HepG2 (cell line): Measurements from ENCODE around the gene CYB5A. TPM values are rescaled to one million over a fixed set of nuclear protein-coding genes. Genes with fewer than 3 reads are reported as not detected.

Experiments used
- E2F5 ChIP-seq: sonication (generic); formaldehyde crosslinking; conservative IDR thresholded peaks from 2 replicates; pipeline ENCODE4 v1.4.0; 2020; ENCODE audit warnings: missing genetic modification reagents
- ETS1 ChIP-seq: sonication (generic); formaldehyde crosslinking; IDR thresholded peaks from 2 replicates; pipeline ENCODE4 v1.4.0; 2020; ENCODE audit warnings: missing genetic modification reagents
- FOXP1 ChIP-seq, 2 experiments: fragments of 450-650 bp in 1 of 2; IDR thresholded peaks; 2 replicates each; pipeline ENCODE4 v1.6.1; 2017 to 2018; ENCODE audit warnings: antibody characterized with exemption in 1 of 2
- HCFC1 ChIP-seq: fragments of 150-350 bp; IDR thresholded peaks from 2 replicates; pipeline ENCODE4 v1.6.1; 2014; ENCODE audit warnings: low read depth, low read length
- HMGXB4 ChIP-seq, 2 experiments: sonication (generic) in 1 of 2; formaldehyde crosslinking in 1 of 2; IDR thresholded peaks; 2 replicates each; pipeline versions ENCODE4 v1.4.0 to v1.6.1; 2018 to 2020; ENCODE audit warnings: missing genetic modification reagents in 2 of 2, borderline replicate concordance in 1 of 2, low read depth in 1 of 2, mild to moderate bottlenecking in 1 of 2, missing biosample characterization in 1 of 2
- MBNL3 ChIP-seq: fragments of 250-450 bp; sonication (Bioruptor Pico); conservative IDR thresholded peaks from 2 replicates; pipeline ENCODE4 v1.8.0; 2022; ENCODE audit warnings: mild to moderate bottlenecking, inconsistent platforms
- PRDM15 ChIP-seq: sonication (generic); formaldehyde crosslinking; IDR thresholded peaks from 2 replicates; pipeline ENCODE4 v1.4.0; 2020; ENCODE audit warnings: missing genetic modification reagents
- ZBTB1 ChIP-seq: sonication (generic); formaldehyde crosslinking; IDR thresholded peaks from 2 replicates; pipeline ENCODE4 v1.4.0; 2020; ENCODE audit warnings: missing genetic modification reagents, borderline replicate concordance
- ZBTB2 ChIP-seq: sonication (generic); formaldehyde crosslinking; IDR thresholded peaks from 2 replicates; pipeline ENCODE4 v1.8.0; 2022; ENCODE audit warnings: low read depth, missing genetic modification reagents
- ZIK1 ChIP-seq: sonication (generic); formaldehyde crosslinking; IDR thresholded peaks from 2 replicates; pipeline ENCODE4 v1.5.0; 2020; ENCODE audit warnings: mild to moderate bottlenecking, low read depth, missing genetic modification reagents, borderline replicate concordance
- ZNF251 ChIP-seq: sonication (generic); formaldehyde crosslinking; IDR thresholded peaks from 2 replicates; pipeline ENCODE4 v1.9.0; 2021; ENCODE audit warnings: mild to moderate bottlenecking, missing genetic modification reagents
- ZNF382 ChIP-seq: sonication (generic); formaldehyde crosslinking; IDR thresholded peaks from 2 replicates; pipeline ENCODE4 v1.5.0; 2020; ENCODE audit warnings: missing genetic modification reagents, mild to moderate bottlenecking, borderline replicate concordance
- ZNF616 ChIP-seq: sonication (generic); formaldehyde crosslinking; IDR thresholded peaks from 2 replicates; pipeline ENCODE4 v1.5.0; 2020; ENCODE audit warnings: low read depth, mild to moderate bottlenecking, missing genetic modification reagents
- polyA plus RNA-seq, 8 experiments: library from polyadenylated mRNA; depleted of rRNA in 3 of 8; stranded (reverse) in 7 of 8; unstranded in 1 of 8; fragments of >200 nt; fragmentation: Illumina TruSeq in 4 of 8; extraction: Trizol in 4 of 8; gene quantifications; 2 replicates each; pipeline versions ENCODE4 v1.2.1 to v1.2.3, GENCODE V29; 2011 to 2016; ENCODE audit warnings: low read depth in 4 of 8, missing spikeins in 1 of 8, mixed read lengths in 1 of 8; ENCODE audit not compliant: insufficient read depth in 1 of 8
- total RNA-seq, 5 experiments: library from RNA; depleted of rRNA; stranded (reverse); fragments of >200 nt; fragmentation: Illumina TruSeq; extraction: Trizol; gene quantifications; 2 replicates each; pipeline ENCODE4 v1.2.3, GENCODE V29; 2016; ENCODE audit warnings: low read depth in 1 of 5
- TF ChIP-seq, protein P1 (sequence below): sonication (generic); formaldehyde crosslinking; IDR thresholded peaks from 2 replicates; pipeline ENCODE4 v1.5.0; 2020; ENCODE audit warnings: mild to moderate bottlenecking, missing genetic modification reagents, borderline replicate concordance
- TF ChIP-seq, protein P2 (sequence below): IDR thresholded peaks from 2 replicates; pipeline ENCODE4 v1.6.1; 2016; ENCODE audit warnings: low read depth, borderline replicate concordance

The CYB5A gene
- total and polyA plus RNA-seq, 2 of the 13 experiments (the other 11 are each of a cell fraction or from before 2014, with no cell fraction given): 215 to 356 TPM

DNA sequence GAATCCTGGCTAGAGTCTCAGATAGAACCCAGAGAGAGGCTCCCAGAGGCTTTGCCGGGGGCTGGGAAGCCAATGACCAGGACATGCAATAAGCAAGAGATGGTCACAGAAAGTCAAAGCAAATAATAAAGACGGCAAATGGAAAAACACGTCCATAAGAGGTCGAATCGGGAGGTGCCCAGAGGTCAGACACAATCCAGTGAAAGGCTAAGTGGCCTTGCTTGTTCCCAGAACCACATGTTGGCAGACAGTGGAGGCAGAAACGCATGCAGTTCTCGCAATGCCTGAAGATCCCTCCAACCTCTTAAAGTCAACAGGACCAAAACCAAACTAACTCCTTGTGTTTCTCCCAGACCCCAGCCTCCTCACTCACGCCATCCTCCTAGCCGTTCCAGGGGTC lies 3.0 kb downstream of the CYB5A start (continued):
- TF ChIP-seq ZBTB2 (CRISPR knock-in tag) (no peak), FOXP1 (IDR thresholded peaks at IDR 0.05) (no peak), FOXP1 (CRISPR knock-in tag; IDR thresholded peaks at IDR 0.05) (no peak), ETS1 (no peak), PRDM15 (CRISPR knock-in tag) (no peak), ZBTB1 (CRISPR knock-in tag) (no peak), ZNF251 (CRISPR knock-in tag) (no peak), ZNF382 (CRISPR knock-in tag) (no peak), ZNF616 (no peak), MBNL3 (CRISPR knock-in tag) (no peak), HMGXB4 (CRISPR knock-in tag; IDR thresholded peaks at IDR 0.05; ENCODE audit: borderline replicate concordance in 1 of 2, low read depth in 1 of 2) (0 out of 4 replicates have a peak, but pooled peaks of 1 of the 2 experiments have one; percentile 15), HCFC1 (no peak), ZIK1 (CRISPR knock-in tag) (no peak), E2F5 (CRISPR knock-in tag) (no peak)
- TF ChIP-seq, protein P1, sequence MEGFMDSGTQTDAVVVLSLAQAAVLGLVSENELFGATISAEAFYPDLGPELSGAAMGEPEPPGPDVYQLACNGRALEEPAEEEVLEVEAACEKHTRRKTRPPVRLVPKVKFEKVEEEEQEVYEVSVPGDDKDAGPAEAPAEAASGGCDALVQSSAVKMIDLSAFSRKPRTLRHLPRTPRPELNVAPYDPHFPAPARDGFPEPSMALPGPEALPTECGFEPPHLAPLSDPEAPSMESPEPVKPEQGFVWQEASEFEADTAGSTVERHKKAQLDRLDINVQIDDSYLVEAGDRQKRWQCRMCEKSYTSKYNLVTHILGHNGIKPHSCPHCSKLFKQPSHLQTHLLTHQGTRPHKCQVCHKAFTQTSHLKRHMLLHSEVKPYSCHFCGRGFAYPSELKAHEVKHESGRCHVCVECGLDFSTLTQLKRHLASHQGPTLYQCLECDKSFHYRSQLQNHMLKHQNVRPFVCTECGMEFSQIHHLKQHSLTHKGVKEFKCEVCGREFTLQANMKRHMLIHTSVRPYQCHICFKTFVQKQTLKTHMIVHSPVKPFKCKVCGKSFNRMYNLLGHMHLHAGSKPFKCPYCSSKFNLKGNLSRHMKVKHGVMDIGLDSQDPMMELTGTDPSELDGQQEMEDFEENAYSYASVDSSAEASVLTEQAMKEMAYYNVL: no peak
- TF ChIP-seq, protein P2, sequence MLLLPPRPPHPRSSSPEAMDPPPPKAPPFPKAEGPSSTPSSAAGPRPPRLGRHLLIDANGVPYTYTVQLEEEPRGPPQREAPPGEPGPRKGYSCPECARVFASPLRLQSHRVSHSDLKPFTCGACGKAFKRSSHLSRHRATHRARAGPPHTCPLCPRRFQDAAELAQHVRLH (CRISPR knock-in tag): no peak
